ENCODE data around the gene HEATR5A.

Gene HEATR5A

GRCh38 chr14:31389946-31390345 is 30.4 kb downstream of the HEATR5A start:
- TF ChIP-seq TCF4 (CRISPR knock-in tag; IDR thresholded peaks at IDR 0.05; ENCODE audit: borderline replicate concordance): no peak
- TF ChIP-seq SNAI2 (CRISPR knock-in tag; IDR thresholded peaks at IDR 0.05): no peak

GRCh38 chr14:31388687-31389413 is 31.5 kb downstream of the HEATR5A start:
- TF ChIP-seq TSHZ2 (CRISPR knock-in tag; IDR thresholded peaks at IDR 0.05) (no peak), GLIS3 (CRISPR knock-in tag; IDR thresholded peaks at IDR 0.05) (no peak), ZC3H10 (CRISPR knock-in tag; IDR thresholded peaks at IDR 0.05) (no peak), CSDC2 (CRISPR knock-in tag; IDR thresholded peaks at IDR 0.05) (no peak), ZNF8 (CRISPR knock-in tag; IDR thresholded peaks at IDR 0.05) (no peak)
- ATAC-seq: no peak

More at GRCh38 chr14:31389946-31390345, 30.4 kb downstream of the HEATR5A start:
- no peak for ATAC-seq

GRCh38 chr14:31387091-31387490 is 33.3 kb downstream of the HEATR5A start:
- TF ChIP-seq GLIS3 (CRISPR knock-in tag; IDR thresholded peaks at IDR 0.05) (no peak), OSR1 (CRISPR knock-in tag; IDR thresholded peaks at IDR 0.05) (no peak), CSRNP3 (CRISPR knock-in tag; IDR thresholded peaks at IDR 0.05) (no peak), ZNF565 (CRISPR knock-in tag; conservative IDR thresholded peaks at IDR 0.05; ENCODE audit: low read depth) (no peak), SNAI2 (CRISPR knock-in tag; IDR thresholded peaks at IDR 0.05) (no peak)
- ATAC-seq: no peak

- ATAC-seq: no peak
Measured at GRCh38 chr14:31386271-31386670, 34.1 kb downstream of the HEATR5A start.

More at GRCh38 chr14:31386271-31386670, 34.1 kb downstream of the HEATR5A start:
- TF ChIP-seq ZC3H10 (CRISPR knock-in tag; IDR thresholded peaks at IDR 0.05) (no peak), TOX (CRISPR knock-in tag; IDR thresholded peaks at IDR 0.05; ENCODE audit: borderline replicate concordance) (no peak), CREB5 (CRISPR knock-in tag; IDR thresholded peaks at IDR 0.05; ENCODE audit: low read depth) (no peak), POU6F1 (CRISPR knock-in tag; IDR thresholded peaks at IDR 0.05; ENCODE audit: borderline replicate concordance, low read depth) (no peak), RARB (CRISPR knock-in tag; IDR thresholded peaks at IDR 0.05) (no peak), ARNTL (CRISPR knock-in tag; IDR thresholded peaks at IDR 0.05; ENCODE audit: borderline replicate concordance, low read depth) (no peak), OSR1 (CRISPR knock-in tag; IDR thresholded peaks at IDR 0.05) (no peak), TSHZ2 (CRISPR knock-in tag; IDR thresholded peaks at IDR 0.05) (no peak), SNAI2 (CRISPR knock-in tag; IDR thresholded peaks at IDR 0.05) (no peak), ISL1 (CRISPR knock-in tag; IDR thresholded peaks at IDR 0.05) (no peak), CSDC2 (CRISPR knock-in tag; IDR thresholded peaks at IDR 0.05) (no peak), TCF4 (CRISPR knock-in tag; IDR thresholded peaks at IDR 0.05; ENCODE audit: borderline replicate concordance) (no peak), PATZ1 (CRISPR knock-in tag; IDR thresholded peaks at IDR 0.05; ENCODE audit: borderline replicate concordance) (no peak), ZNF70 (CRISPR knock-in tag; IDR thresholded peaks at IDR 0.05) (no peak), BACH2 (CRISPR knock-in tag; IDR thresholded peaks at IDR 0.05; ENCODE audit: borderline replicate concordance) (no peak), PPARA (CRISPR knock-in tag; IDR thresholded peaks at IDR 0.05; ENCODE audit: borderline replicate concordance) (no peak), ZFP30 (CRISPR knock-in tag; IDR thresholded peaks at IDR 0.05) (no peak), ZNF8 (CRISPR knock-in tag; IDR thresholded peaks at IDR 0.05) (no peak), CSRNP3 (CRISPR knock-in tag; IDR thresholded peaks at IDR 0.05) (no peak), ZNF565 (CRISPR knock-in tag; conservative IDR thresholded peaks at IDR 0.05; ENCODE audit: low read depth) (no peak)

Data from SK-N-SH treated with all-trans-retinoic acid at 6 μM for 48 hours (cell line).